Activated CD8-positive, alpha-beta memory T cell treated with anti-CD3 and anti-CD28 coated beads for 36 hours (primary cell): ENCODE measurements around the gene ARHGAP45. TPM values are rescaled to one million over a fixed set of nuclear protein-coding genes. Genes with fewer than 3 reads are reported as not detected.

Experiments
- CTCF ChIA-PET: fragments of 350-600 bp; sonication (Branson Sonifier 250); formaldehyde crosslinking; loops from one replicate; lab custom pipeline; 2021; ENCODE audit warnings: antibody characterized with exemption; lab: Charles Lee
- POLR2A ChIA-PET: fragments of 350-600 bp; sonication (Branson Sonifier 250); formaldehyde crosslinking; loops from one replicate; lab custom pipeline; 2021; ENCODE audit warnings: antibody characterized with exemption; lab: Charles Lee
- total RNA-seq, 2 experiments: library from RNA; stranded (reverse); gene quantifications; one replicate each; pipeline ENCODE4 v1.2.3, GENCODE V29; 2021

The ARHGAP45 gene
- total RNA-seq, 2 experiments from 2014 or later = 148 to 154 TPM

DNA sequence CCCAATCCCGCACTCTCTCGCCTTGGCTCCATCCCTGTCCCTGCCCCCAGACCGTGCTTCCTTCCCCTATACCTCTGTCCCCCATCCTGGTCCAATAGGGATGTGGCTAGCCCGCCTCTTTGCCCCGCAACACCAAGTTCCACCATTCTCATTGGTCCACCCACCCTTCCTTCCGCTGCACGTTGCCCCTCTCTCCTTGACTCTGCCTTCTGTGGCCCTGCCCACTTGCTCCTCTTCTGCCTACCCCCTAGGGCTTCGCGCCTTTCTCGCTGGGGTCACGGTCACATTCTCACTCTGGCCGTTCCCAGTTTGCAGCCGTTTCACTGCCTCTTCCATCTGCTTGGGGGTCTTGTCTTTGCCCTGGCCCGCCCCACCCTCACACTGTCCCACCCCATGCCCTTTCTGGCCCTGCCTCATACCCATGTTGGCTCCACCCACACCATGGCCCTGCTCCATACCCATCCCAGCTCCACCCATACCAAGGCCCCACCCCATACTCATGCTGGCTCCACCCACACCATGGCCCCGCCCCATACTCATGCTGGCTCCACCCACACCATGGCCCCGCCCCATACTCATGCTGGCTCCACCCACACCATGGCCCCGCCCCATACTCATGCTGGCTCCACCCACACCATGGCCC is 4.5 kb upstream of the ARHGAP45 start:
- CTCF ChIA-PET = no interaction called here
- POLR2A ChIA-PET = interaction anchor here (0.5 to 0.6 kb wide), 2 partner anchors 13 to 375 kb away, joined by 9 to 11 read pairs; no protein-coding TSS in a partner anchor

- POLR2A ChIA-PET = no interaction called here
- CTCF ChIA-PET = interaction anchor here (2.5 kb wide), 1 partner anchor 19 kb away, joined by 11 read pairs; no protein-coding TSS in a partner anchor
These were observed 3.7 kb upstream of the ARHGAP45 start for GRCh38 chr19:1063030-1063908.

DNA sequence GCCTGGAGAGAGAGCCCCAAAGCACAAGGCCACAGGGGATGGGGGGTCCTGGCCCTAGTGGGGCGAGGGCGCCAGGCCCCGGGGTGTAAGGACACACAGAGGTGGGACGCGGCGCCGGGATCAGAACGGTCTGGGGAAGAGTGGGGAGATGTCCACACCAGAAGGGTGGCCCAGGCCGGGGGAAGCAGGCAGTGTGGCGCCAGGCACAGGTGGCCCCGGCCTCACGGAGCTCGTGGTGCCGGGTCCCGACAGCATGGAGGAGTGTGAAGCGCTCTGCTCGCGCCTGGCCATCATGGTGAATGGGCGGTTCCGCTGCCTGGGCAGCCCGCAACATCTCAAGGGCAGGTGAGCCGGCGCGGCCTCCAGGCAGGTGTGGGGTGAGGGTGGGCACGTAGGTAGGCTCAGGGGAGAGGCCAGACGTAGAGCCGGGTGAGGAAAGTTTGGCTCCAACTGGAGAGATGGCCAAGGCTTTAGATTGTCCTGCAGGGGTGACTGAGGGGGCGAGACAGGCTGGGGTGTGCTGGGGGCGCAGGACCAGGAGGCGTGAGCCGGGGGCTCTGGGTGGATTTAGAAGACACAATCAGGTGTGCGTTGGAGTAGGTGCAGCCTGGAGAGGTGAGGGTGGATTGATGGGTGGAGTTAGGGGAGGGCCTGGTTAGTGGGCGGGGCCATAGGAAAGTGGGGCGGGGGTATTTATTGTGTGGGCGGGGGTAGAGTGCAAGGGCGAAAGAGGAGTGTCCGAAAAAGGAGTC is 2.9 kb upstream of the ARHGAP45 start:
- CTCF ChIA-PET = interaction anchor here (0.6 to 2.5 kb wide), 17 partner anchors 8 to 309 kb away, joined by 3 to 15 read pairs (median 4); partner anchors contain the start of gene WDR18
- POLR2A ChIA-PET = interaction anchor here (0.6 to 1.1 kb wide), 5 partner anchors 15 to 44 kb away, joined by 3 to 6 read pairs (median 4); no protein-coding TSS in a partner anchor

DNA sequence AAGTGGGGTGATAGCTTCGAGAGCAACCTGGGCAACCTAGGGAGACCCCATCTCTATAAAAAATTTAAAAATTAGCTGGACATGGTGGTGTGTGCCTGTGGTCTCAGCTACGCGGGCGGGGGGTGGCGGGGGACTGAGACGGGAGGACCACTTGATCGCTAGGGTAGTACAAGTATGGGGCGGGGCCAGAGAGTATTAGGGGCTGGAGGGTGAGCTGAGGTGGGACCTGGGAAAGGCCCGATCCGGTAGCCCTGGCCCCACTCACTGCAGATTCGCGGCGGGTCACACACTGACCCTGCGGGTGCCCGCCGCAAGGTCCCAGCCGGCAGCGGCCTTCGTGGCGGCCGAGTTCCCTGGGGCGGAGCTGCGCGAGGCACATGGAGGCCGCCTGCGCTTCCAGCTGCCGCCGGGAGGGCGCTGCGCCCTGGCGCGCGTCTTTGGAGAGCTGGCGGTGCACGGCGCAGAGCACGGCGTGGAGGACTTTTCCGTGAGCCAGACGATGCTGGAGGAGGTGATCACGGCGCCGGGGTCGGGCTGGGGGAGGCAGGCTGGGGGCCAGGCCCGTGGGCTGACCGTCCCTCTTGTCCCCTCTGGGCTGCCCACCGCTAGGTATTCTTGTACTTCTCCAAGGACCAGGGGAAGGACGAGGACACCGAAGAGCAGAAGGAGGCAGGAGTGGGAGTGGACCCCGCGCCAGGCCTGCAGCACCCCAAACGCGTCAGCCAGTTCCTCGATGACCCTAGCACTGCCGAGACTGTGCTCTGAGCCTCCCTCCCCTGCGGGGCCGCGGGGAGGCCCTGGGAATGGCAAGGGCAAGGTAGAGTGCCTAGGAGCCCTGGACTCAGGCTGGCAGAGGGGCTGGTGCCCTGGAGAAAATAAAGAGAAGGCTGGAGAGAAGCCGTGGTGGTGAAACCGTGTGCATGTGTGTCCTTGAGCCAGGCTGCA is 2.0 kb upstream of the ARHGAP45 start:
- ChIA-PET POLR2A (interaction anchor here (0.6 to 1.1 kb wide), 5 partner anchors 15 to 43 kb away, joined by 3 to 6 read pairs (median 4); no protein-coding TSS in a partner anchor), CTCF (interaction anchor here (0.6 to 2.5 kb wide), 19 partner anchors 9 to 308 kb away, joined by 3 to 15 read pairs (median 4); partner anchors contain the start of genes RNU6-2 and WDR18)

GRCh38 chr19:1065606-1066109 is 1.3 kb upstream of the ARHGAP45 start:
- ChIA-PET POLR2A (interaction anchor here (1.0 kb wide), 1 partner anchor 15 kb away, joined by 3 read pairs; no protein-coding TSS in a partner anchor), CTCF (interaction anchor here (0.7 to 2.2 kb wide), 11 partner anchors 22 to 137 kb away, joined by 3 to 10 read pairs (median 4); partner anchors contain the start of gene WDR18)

GRCh38 chr19:1066251-1066747 is 668 bp upstream of the ARHGAP45 start:
- ChIA-PET POLR2A (interaction anchor here (0.5 to 3.3 kb wide), 8 partner anchors 10 to 65 kb away, joined by 3 to 23 read pairs (median 12); partner anchors contain the start of genes ABCA7, CNN2 and GPX4), CTCF (interaction anchor here (0.7 to 2.5 kb wide), 15 partner anchors 11 to 200 kb away, joined by 3 to 17 read pairs (median 5); partner anchors contain the start of gene WDR18)

DNA sequence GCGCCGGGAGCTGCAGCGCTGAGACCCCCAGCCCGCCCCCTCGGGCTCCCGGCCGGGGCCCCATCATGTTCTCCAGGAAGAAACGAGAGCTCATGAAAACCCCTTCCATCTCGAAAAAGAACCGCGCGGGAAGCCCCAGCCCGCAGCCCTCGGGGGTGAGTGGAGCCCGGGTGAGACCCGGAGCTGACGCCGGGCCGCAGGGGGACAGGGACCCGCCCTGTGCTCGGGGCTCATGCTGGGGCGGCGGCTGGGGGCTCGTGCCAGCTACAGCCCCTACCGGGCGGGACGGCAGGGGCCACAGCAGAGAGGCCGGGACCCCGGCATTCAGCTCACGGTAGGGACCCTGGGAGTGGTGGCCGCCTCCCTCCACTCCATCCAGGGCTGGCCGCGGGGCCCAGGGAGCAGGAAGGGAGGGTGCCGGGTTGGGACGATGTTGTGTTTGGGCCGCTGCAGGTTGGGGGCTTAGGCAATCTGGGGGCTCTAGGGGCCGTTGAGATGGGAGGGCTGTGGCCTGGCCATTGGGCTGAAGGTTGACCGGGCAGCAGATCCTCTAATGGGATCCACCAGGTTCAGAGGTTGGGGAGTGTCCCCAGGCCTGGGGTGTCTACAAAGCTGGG is 482 bp downstream of the ARHGAP45 start:
- POLR2A ChIA-PET = interaction anchor here (0.5 to 3.3 kb wide), 15 partner anchors 9 to 201 kb away, joined by 3 to 23 read pairs (median 6); partner anchors contain the start of genes ABCA7, CIRBP, CNN2 and GPX4
- CTCF ChIA-PET = interaction anchor here (0.9 to 2.5 kb wide), 16 partner anchors 10 to 199 kb away, joined by 3 to 17 read pairs (median 5); partner anchors contain the start of gene GPX4

GRCh38 chr19:1068009-1069001 is 1.3 kb downstream of the ARHGAP45 start:
- POLR2A ChIA-PET = interaction anchor here (0.5 to 3.3 kb wide), 12 partner anchors 8 to 63 kb away, joined by 3 to 23 read pairs (median 8); partner anchors contain the start of genes ABCA7, CNN2 and GPX4

GRCh38 chr19:1069009-1069779 is 2.2 kb downstream of the ARHGAP45 start:
- POLR2A ChIA-PET = interaction anchor here (2.7 to 3.3 kb wide), 2 partner anchors 7 to 35 kb away, joined by 21 to 23 read pairs; partner anchors contain the start of gene GPX4
- CTCF ChIA-PET = interaction anchor here (2.0 to 2.5 kb wide), 2 partner anchors 13 to 34 kb away, joined by 7 to 8 read pairs; partner anchors contain the start of gene GPX4

More at GRCh38 chr19:1068009-1069001, 1.3 kb downstream of the ARHGAP45 start:
- CTCF ChIA-PET = interaction anchor here (1.1 to 2.5 kb wide), 13 partner anchors 9 to 198 kb away, joined by 3 to 17 read pairs (median 7); partner anchors contain the start of gene GPX4

GRCh38 chr19:1070576-1070930 is 3.6 kb downstream of the ARHGAP45 start:
- POLR2A ChIA-PET = interaction anchor here (0.6 kb wide), 1 partner anchor 67 kb away, joined by 3 read pairs; no protein-coding TSS in a partner anchor
- CTCF ChIA-PET = interaction anchor here (0.7 kb wide), 1 partner anchor 89 kb away, joined by 3 read pairs; no protein-coding TSS in a partner anchor

DNA sequence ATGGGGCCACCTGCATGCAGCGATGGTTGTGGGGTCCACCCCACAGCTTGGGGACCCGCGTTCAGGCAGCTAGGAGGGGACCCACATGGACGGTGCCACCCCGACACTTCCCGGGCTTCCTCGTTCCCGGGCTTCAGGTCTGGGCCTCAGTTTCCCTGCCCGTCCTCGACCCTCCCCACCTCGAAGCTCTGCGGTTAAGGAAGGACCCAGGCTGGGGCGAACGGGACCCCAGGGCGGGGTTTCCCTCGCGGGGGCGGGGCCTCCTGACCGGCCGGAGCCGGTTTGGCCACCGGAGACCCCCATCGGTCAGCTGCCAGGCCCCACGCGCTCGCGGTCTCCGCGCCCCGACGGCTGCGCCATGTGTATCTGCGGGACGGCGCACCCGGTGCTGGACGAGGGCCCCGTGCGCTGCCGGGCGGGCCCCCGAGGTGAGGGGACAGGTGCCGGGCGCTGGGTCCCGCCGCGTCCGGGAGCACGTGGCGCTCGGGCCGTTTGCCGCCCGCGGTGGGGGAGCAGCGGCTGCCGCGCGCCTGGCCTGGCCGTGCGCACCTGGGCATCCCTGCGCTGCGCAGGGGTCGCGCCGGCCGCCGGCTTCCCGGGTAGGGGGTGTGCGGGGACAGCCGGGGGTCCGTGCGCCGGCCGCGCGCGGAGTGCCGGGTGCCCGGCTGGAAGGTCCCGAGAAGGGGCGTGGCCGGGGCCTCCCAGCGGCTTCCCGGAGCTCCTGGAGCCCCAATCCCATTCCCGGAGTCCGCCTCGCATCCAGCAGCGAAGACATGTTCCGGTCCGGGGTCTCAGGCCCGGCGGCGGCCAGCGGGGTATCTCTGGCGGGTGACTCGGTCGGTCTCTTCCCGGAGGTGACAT is 4.2 kb downstream of the ARHGAP45 start:
- CTCF ChIA-PET = no interaction called here
- POLR2A ChIA-PET = no interaction called here

DNA sequence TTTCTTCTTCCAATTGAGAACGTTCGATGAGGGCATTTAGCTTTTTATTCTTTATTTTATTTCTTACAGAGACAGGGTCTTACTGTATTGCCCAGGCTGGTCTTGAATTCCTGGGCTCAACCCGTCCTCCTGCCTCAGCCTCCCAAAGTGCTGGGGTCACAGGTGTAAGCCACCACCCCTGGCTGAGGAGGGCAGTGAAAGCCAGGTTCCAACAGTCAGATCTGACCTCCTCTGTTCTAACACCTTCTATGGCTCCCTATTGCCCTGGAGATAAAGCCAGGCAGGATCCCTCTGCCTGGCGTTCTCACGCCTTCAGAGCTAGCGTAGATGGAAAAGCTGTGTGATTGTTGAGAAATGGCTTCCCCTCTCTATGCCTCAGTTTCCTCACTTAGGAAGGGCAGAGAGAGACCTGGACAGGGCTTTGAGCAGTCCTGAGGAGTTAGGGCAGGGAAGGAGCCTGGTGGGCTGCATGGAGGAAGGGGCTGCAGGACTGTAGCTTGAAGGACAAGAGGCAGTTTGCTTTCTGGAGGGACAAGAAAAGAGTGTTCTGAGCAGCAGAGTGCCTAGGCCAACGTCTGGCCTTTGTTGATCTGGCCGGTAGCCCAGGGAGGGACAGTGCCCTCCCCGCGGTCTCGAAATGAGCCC is 5.5 kb downstream of the ARHGAP45 start:
- CTCF ChIA-PET = interaction anchor here (0.8 to 2.0 kb wide), 2 partner anchors 16 to 121 kb away, joined by 3 to 6 read pairs; no protein-coding TSS in a partner anchor

More for the DNA sequence above, 5.5 kb downstream of the ARHGAP45 start:
- POLR2A ChIA-PET = interaction anchor here (1.1 kb wide), 1 partner anchor 11 kb away, joined by 3 read pairs; no protein-coding TSS in a partner anchor
